Omental fat pad (tissue), 4 donors: Measurements from ENCODE around the gene DHRS13. TPM values are rescaled to one million over a fixed set of nuclear protein-coding genes. Genes with fewer than 3 reads are reported as not detected.
"Not testable (repeated sequence)": the region's sequence is repeated elsewhere in the genome, so short reads cannot be mapped to it uniquely, and the experiment has no call there.

Source experiments
- ATAC-seq: fragments of 150-250 bp; one replicate; pipeline ENCODE4 v1.9.1; 2016; ENCODE audit warnings: mild to moderate bottlenecking, moderate library complexity; ENCODE audit not compliant: low FRiP score
- DNase-seq: peaks from one replicate; pipeline ENCODE4 v3.0.0-alpha.2; 2019; ENCODE audit warnings: low spot score
- total RNA-seq, 4 donors: library from RNA; depleted of rRNA; stranded (reverse); fragments of >200 nt; gene quantifications; one replicate each; pipeline ENCODE4 v1.1.0, GENCODE V29; 2016
- TF ChIP-seq, protein P1 (sequence below), 3 donors: fragments of 450-650 bp; IDR thresholded peaks; one replicate each; pipeline ENCODE4 v1.5.1; 2016 to 2017; ENCODE audit warnings: antibody characterized with exemption in 3 of 3, mild to moderate bottlenecking in 3 of 3, moderate library complexity in 2 of 3

The DHRS13 gene
- total RNA-seq, 4 donors from 2014 or later = 5.0 to 11.3 (median 6.3) TPM

DNA sequence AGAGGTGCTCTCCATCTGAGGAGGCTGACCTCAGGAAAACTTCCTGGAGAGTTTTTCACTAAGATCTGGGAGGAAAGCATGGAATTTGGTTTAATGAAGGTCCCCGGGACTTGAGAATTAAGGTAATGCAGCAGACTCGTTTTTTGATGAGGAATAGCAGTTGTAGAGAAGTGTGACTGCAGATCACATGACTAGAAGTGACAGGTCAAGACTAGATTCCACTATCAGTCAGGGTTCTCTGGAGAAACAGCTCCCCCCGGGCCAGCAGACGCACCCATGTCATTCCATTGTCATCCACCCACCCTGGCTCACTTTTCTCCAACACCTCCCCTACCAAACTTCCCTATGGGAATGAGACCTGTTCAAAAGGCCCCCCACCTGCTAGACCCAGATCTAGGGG, 1.9 kb upstream of the DHRS13 start:
- DNase-seq = no peak
- TF ChIP-seq, protein P1, sequence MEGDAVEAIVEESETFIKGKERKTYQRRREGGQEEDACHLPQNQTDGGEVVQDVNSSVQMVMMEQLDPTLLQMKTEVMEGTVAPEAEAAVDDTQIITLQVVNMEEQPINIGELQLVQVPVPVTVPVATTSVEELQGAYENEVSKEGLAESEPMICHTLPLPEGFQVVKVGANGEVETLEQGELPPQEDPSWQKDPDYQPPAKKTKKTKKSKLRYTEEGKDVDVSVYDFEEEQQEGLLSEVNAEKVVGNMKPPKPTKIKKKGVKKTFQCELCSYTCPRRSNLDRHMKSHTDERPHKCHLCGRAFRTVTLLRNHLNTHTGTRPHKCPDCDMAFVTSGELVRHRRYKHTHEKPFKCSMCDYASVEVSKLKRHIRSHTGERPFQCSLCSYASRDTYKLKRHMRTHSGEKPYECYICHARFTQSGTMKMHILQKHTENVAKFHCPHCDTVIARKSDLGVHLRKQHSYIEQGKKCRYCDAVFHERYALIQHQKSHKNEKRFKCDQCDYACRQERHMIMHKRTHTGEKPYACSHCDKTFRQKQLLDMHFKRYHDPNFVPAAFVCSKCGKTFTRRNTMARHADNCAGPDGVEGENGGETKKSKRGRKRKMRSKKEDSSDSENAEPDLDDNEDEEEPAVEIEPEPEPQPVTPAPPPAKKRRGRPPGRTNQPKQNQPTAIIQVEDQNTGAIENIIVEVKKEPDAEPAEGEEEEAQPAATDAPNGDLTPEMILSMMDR (IDR thresholded peaks at IDR 0.05) = no peak
- ATAC-seq = no peak

DNA sequence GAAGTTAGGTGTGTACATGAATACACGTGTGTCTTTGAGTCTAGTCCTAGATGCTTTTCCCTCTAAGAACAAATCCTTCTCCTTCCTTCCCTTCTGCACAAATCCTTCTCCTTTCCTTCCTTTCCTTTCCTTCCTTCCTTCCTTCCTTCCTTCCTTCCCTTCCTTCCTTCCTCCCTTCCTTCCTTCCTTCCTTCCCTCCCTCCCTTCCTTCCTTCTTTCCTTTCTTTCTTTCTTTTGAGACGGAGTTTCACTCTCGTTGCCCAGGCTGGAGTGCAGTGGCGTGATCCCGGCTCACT, 615 bp upstream of the DHRS13 start:
- DNase-seq, ATAC-seq: not testable (repeated sequence)

DNA sequence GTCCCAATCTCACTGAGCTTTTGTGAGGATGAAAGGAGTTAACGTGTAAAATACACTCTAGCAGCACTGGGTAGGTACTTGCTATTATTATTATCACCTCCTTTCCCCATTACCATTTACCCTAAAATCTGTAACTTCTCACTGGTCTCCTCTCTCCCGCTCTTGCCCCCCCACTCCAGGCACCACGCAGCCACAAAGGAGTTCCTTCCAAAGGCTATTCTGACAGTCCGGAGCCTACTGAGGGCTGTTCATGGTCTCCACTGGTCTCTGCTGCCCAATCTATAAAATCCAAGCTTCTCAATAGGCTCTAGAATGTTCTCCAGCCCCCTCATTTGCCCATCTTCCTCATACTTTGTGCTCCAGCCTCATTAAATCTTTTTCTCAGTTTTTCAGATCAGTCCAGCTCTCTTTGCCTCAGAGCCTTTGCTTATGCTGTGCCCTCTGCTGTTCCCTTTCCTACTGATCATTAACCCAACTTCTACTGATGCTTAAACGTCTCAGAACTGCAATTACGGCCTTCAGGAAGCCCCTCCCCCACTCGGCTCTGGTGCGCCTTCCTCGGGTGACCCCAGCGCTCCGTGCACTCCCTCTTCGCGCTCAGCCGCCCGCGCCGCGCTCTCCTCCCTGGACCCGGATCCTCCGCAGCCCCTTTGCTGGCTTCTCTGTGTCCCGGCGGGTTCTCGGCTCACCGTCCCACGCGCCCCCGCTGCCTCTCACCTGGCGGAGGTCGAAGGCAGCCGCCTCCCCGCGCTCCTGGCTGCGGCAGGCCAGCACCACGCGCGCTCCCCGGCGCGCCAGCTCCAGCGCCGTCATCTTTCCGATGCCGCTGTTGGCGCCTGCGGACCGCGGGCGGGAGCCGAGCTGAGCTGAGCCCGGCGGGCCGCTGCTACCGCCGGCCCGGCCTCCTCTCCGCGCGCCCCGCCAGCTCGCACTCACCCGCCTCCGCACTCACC, 737 bp downstream of the DHRS13 start:
- TF ChIP-seq, protein P1 (IDR thresholded peaks at IDR 0.05) = no peak
- DNase-seq (peak; percentile 34), ATAC-seq (peak; percentile 67)

DNA sequence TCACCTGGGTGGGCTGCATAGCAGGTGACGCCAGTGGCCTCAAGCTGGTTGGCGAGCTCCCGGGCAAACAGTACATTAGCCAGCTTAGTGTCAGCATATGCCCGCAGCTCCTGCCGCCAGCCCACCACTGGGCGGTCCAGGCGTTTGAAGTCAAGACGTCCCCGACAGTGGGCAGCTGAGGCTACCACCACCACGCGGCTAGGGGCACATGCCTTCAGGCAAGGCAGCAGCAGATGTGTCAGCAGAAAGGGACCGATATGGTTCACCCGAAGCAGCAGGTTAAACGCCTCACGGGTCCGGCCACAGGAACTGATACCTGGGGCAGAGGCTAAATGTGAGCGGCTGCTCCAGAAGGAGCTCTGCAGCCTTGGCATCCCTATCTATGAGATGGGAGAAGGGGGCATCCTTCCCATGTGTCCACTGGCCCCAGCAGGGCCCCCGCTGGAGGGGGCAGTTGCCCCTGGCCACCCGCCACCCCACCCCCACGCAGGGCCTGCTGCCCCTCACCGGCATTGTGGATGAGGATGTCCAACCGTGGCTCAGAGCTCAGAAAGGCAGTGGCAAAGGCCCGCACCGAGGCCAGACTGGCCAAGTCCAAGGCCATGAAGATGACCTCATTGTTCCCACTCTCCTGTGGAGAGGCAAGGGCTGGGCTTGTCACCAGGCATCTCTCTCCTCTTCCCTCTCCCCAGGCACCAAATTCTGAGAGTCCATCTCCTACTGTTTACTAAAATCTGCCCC, 1.7 kb downstream of the DHRS13 start:
- ATAC-seq (no peak), DNase-seq (no peak)
- TF ChIP-seq, protein P1 (IDR thresholded peaks at IDR 0.05) = no peak

DNA sequence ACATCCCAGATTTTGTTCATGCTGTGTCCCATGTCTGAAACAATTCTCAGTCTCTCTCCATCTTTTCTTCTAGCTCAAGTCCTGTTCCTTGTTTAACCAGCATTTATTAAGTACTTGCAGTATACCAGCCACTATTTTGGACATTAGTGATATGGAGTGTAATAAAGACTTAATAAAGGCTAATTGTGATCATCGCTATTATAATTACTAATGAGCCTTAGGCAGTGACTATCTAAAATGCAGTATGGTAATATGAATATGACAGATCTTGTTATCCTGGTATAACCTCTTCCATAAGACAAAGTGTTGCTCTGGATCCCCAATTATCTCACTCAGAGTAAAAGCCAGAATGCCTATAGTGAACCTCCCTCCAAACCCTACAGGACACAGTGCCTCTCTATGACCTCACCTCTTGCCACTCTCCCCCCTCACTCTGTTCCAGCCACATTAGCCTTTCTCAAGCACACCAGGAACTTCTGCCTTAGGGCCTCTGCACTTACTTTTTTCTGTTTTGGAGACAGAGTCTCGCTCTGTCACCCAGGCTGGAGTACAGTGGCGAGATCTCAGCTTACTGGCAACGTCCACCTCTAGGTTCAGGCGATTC, 3.6 kb downstream of the DHRS13 start:
- TF ChIP-seq, protein P1 (IDR thresholded peaks at IDR 0.05) = no peak
- ATAC-seq (no peak), DNase-seq (no peak)

DNA sequence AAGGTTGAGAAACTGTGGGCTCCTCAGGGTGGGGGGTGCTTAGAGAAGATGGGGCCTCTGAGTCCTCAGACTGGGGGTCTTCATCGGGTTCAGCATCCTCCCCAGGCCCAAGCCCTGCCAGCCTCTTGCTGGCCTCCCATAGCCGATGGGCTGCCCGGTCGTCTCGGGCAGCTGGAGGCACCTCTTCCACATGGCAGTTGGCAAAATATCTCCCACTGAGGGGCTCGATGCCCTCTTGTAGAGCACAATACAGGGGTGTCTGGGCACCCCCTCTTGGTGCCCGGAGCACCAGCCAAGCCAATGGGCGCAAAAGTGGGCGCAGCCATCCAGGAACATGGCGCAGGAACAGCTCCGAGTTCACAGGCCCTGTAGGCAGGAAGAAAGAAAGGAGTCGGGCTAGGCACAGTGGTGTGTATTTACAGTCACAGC, 4.3 kb downstream of the DHRS13 start:
- DNase-seq (no peak), ATAC-seq (no peak)
- TF ChIP-seq, protein P1 (IDR thresholded peaks at IDR 0.05) = no peak

DNA sequence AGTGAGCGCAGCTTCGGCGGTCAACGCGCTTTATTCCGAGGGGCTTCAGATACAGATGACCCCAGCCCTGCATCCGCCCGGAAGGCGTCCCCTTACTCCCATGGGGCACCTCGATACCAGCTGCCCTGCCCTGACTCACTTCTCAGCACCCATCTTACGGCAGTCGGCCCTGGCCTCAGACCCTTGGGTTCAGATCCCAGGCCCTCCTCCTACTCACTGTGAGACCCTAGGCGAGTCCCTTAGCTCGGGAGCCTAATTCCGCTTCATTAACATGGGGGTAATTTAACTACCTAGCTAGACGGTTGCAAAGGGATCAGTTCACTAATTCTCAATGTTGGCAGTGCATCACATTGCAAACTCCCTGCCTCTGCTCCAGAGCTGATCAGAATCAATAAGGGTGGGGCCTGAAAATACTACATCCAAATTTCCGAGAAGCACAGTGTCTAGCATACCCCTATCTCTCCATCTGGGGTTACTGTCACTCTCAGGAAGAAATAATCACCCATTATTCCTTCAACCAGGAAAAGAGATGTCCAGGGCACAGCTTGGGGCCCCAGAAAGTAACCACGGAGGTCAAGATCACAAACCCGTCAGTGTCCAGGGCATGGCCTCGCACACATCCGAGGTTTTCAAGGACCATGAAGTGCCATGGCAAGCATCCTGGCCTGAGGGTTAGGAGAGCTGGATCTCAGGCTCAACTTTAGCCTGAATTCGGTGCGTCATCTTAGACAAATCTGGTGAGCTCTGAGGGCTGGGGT, 4.9 kb downstream of the DHRS13 start:
- no peak for ATAC-seq
- TF ChIP-seq, protein P1 (IDR thresholded peaks at IDR 0.05) = no peak

More for the DNA sequence above, 4.9 kb downstream of the DHRS13 start:
- no peak for DNase-seq
